Prostate gland (tissue), 2 donors: ENCODE data around the gene MAMLD1. TPM values are rescaled to one million over a fixed set of nuclear protein-coding genes. Genes with fewer than 3 reads are reported as not detected.
A peak's percentile ranks its signal among the peaks of the same experiment; 100 is the strongest.

Experiments used
- DNase-seq: peaks from one replicate; pipeline ENCODE4 v3.0.0-alpha.2; 2019; ENCODE audit warnings: low spot score
- H3K27ac ChIP-seq, 2 donors: fragments of 200-600 bp; sonication (generic); 2 replicates each; pipeline ENCODE4 v1.5.1; 2017 to 2019
- H3K27me3 ChIP-seq: fragments of 200-600 bp; sonication (generic); replicated peaks from 2 replicates; pipeline ENCODE4 v1.5.1; 2019; ENCODE audit not compliant: insufficient read depth
- H3K36me3 ChIP-seq, 2 donors: fragments of 200-600 bp; sonication (generic); 1 replicate in 1 of 2; 2 replicates in 1 of 2; pipeline versions ENCODE4 v1.5.1 to v1.8.1; 2017 to 2019
- H3K4me1 ChIP-seq: fragments of 200-600 bp; sonication (generic); replicated peaks from 2 replicates; pipeline ENCODE4 v1.5.1; 2019
- H3K4me3 ChIP-seq, 2 donors: fragments of 200-600 bp; sonication (generic); 2 replicates each; pipeline ENCODE4 v1.5.1; 2017 to 2019
- H3K9me3 ChIP-seq: fragments of 200-600 bp; sonication (generic); 2 replicates; pipeline ENCODE4 v1.5.1; 2017
- CTCF ChIP-seq, 4 experiments: fragments of 200-600 bp in 2 of 4; fragments of 450-650 bp in 2 of 4; sonication (generic) in 2 of 4; IDR thresholded peaks; 1 replicate in 3 of 4; 2 replicates in 1 of 4; pipeline ENCODE4 v1.5.1; 2016 to 2019; ENCODE audit warnings: antibody characterized with exemption in 4 of 4, mild to moderate bottlenecking in 2 of 4, moderate library complexity in 2 of 4
- POLR2A ChIP-seq: fragments of 450-650 bp; IDR thresholded peaks from one replicate; pipeline ENCODE4 v1.6.1; 2016; ENCODE audit warnings: antibody characterized with exemption, mild to moderate bottlenecking
- POLR2AphosphoS5 ChIP-seq: sonication (generic); formaldehyde crosslinking; IDR thresholded peaks from one replicate; pipeline ENCODE4 v1.6.1; 2017; ENCODE audit warnings: antibody characterized with exemption
- WGBS: methylation state at CpG from one replicate; pipeline ENCODE4 v1.1.5; 2018; 5-methylcytosine and 5-hydroxymethylcytosine counted together
- intact Hi-C: fragments of 100-400 bp; cut with DNase I; formaldehyde crosslinking; loops from one replicate; pipeline ENCODE4 v1.14.2; 2022
- total RNA-seq, 2 donors: library from RNA; depleted of rRNA; stranded (reverse); fragments of >200 nt; gene quantifications; one replicate each; pipeline ENCODE4 v1.1.0, GENCODE V29; 2016

Gene MAMLD1
- total RNA-seq, 2 donors from 2014 or later: 2.2 to 51.7 TPM

GRCh38 chrX:150547375-150548115 lies 184.4 kb downstream of the MAMLD1 start:
- Histone ChIP-seq H3K36me3 (no peaks in the 10 kb centered on the region), H3K4me3 (peak overlapping the region; percentile 21 to 23), H3K4me1 (no peaks in the 10 kb centered on the region), H3K27ac (peak overlapping the region; percentile 64 to 68), H3K9me3 (no peaks in the 10 kb centered on the region), H3K27me3 (no peaks in the 10 kb centered on the region)
- intact Hi-C loops: no loop called here
- WGBS: 32% methylated on average over 7 of the region's 54 CpGs
- no peak for TF ChIP-seq CTCF (IDR thresholded peaks at IDR 0.05)
- peak; percentile 21 for TF ChIP-seq POLR2AphosphoS5
- TF ChIP-seq POLR2A: no peak
- peak; percentile 34 for DNase-seq

- Histone ChIP-seq H3K27me3 (no peaks in the 10 kb centered on the region), H3K4me3 (no peak overlapping the region), H3K36me3 (no peaks in the 10 kb centered on the region), H3K9me3 (no peaks in the 10 kb centered on the region), H3K27ac (peak overlapping the region; percentile 64 to 68), H3K4me1 (no peaks in the 10 kb centered on the region)
- intact Hi-C loops: no loop called here
- no peak for TF ChIP-seq POLR2A
- TF ChIP-seq POLR2AphosphoS5: no peak
- TF ChIP-seq CTCF (IDR thresholded peaks at IDR 0.05): no peak
- no peak for DNase-seq
- 90% methylated on average over 4 of the region's 4 CpGs for WGBS
These were observed 185.1 kb downstream of the MAMLD1 start for GRCh38 chrX:150548251-150548650.

- intact Hi-C loops: no loop called here
- no peaks in the 10 kb centered on the region for H3K9me3 ChIP-seq
- no peak for DNase-seq
These were observed 185.6 kb downstream of the MAMLD1 start for GRCh38 chrX:150548684-150549083.

GRCh38 chrX:150551963-150552362 lies 188.8 kb downstream of the MAMLD1 start:
- Histone ChIP-seq H3K27ac (no peak overlapping the region), H3K27me3 (no peaks in the 10 kb centered on the region), H3K36me3 (no peaks in the 10 kb centered on the region), H3K4me1 (no peaks in the 10 kb centered on the region), H3K4me3 (no peak overlapping the region), H3K9me3 (no peaks in the 10 kb centered on the region)
- intact Hi-C loops: no loop called here
- TF ChIP-seq CTCF (IDR thresholded peaks at IDR 0.05): no peak
- TF ChIP-seq POLR2AphosphoS5: no peak
- TF ChIP-seq POLR2A: no peak
- DNase-seq: no peak
- WGBS: 89% methylated on average over 3 of the region's 3 CpGs

More at GRCh38 chrX:150548684-150549083, 185.6 kb downstream of the MAMLD1 start:
- Histone ChIP-seq H3K27me3 (no peaks in the 10 kb centered on the region), H3K4me1 (no peaks in the 10 kb centered on the region), H3K27ac (no peak overlapping the region), H3K36me3 (no peaks in the 10 kb centered on the region), H3K4me3 (no peak overlapping the region)
- TF ChIP-seq POLR2A: no peak
- no peak for TF ChIP-seq CTCF (IDR thresholded peaks at IDR 0.05)
- no peak for TF ChIP-seq POLR2AphosphoS5
- 88% methylated on average over 2 of the region's 2 CpGs for WGBS

GRCh38 chrX:150558424-150558823 lies 195.3 kb downstream of the MAMLD1 start:
- H3K27ac ChIP-seq: no peak overlapping the region
- H3K36me3 ChIP-seq: no peaks in the 10 kb centered on the region
- H3K27me3 ChIP-seq: no peaks in the 10 kb centered on the region
- no peaks in the 10 kb centered on the region for H3K4me1 ChIP-seq
- no peak for TF ChIP-seq POLR2AphosphoS5
- TF ChIP-seq POLR2A: no peak
- TF ChIP-seq CTCF (IDR thresholded peaks at IDR 0.05): no peak
- WGBS: 33% methylated on average over 6 of the region's 7 CpGs
- DNase-seq: no peak
- H3K9me3 ChIP-seq: no peaks in the 10 kb centered on the region
- H3K4me3 ChIP-seq: no peak overlapping the region
- intact Hi-C loops: no loop called here
